ENCODE data around the gene ZSCAN12. TPM values are rescaled to one million over a fixed set of nuclear protein-coding genes. Genes with fewer than 3 reads are reported as not detected.
A peak's percentile ranks its signal among the peaks of the same experiment; 100 is the strongest.

ZSCAN12 gene
- total RNA-seq, 4 donors from 2014 or later, result 1.2 to 6.2 (median 3.5) TPM

DNA sequence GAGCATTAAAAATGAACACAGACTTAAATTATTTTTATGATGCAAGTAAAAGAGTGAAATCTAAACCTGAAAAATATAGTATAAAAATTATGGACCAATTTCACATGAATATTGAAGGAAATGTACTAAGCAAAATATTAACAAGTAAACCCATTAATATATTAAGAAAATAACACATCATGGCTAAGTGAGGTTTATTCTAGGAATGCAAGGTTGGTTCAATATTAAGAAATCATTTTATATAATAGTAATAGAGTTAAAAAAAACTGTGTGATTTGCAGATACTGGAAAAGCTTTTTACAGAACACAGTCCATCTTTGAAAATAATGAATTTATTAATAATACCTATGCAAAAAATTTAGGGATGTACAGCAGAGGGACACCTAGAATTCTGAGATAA, 20.9 kb downstream of the ZSCAN12 start:
- no peak for DNase-seq
- intact Hi-C loops (cut with DNase I; ENCODE audit: low total_unique reads) (no loop called here), in situ Hi-C loops (cut with MboI; ENCODE audit: low pct_ligation_motif_present in 1 of 4, low pct_unique_long_range_greater_than_20kb in 1 of 4, low sequenced_read_pairs in 3 of 4) (no loop called here)
- TF ChIP-seq, protein P1, sequence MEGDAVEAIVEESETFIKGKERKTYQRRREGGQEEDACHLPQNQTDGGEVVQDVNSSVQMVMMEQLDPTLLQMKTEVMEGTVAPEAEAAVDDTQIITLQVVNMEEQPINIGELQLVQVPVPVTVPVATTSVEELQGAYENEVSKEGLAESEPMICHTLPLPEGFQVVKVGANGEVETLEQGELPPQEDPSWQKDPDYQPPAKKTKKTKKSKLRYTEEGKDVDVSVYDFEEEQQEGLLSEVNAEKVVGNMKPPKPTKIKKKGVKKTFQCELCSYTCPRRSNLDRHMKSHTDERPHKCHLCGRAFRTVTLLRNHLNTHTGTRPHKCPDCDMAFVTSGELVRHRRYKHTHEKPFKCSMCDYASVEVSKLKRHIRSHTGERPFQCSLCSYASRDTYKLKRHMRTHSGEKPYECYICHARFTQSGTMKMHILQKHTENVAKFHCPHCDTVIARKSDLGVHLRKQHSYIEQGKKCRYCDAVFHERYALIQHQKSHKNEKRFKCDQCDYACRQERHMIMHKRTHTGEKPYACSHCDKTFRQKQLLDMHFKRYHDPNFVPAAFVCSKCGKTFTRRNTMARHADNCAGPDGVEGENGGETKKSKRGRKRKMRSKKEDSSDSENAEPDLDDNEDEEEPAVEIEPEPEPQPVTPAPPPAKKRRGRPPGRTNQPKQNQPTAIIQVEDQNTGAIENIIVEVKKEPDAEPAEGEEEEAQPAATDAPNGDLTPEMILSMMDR (IDR thresholded peaks at IDR 0.05), result no peak
- TF ChIP-seq EP300 (IDR thresholded peaks at IDR 0.05; ENCODE audit: low read depth) (no peak), POLR2AphosphoS5 (IDR thresholded peaks at IDR 0.05) (no peak)
- Histone ChIP-seq H3K27ac (no peak overlapping the region), H3K36me3 (peaks cover 0 to 18% (median 10%) of the 10 kb centered on the region in 4 donors), H3K27me3 (no peaks in the 10 kb centered on the region), H3K9me3 (no peaks in the 10 kb centered on the region), H3K4me1 (peaks cover 0 to 21% (median 5%) of the 10 kb centered on the region in 4 donors), H3K4me3 (no peak overlapping the region)

DNA sequence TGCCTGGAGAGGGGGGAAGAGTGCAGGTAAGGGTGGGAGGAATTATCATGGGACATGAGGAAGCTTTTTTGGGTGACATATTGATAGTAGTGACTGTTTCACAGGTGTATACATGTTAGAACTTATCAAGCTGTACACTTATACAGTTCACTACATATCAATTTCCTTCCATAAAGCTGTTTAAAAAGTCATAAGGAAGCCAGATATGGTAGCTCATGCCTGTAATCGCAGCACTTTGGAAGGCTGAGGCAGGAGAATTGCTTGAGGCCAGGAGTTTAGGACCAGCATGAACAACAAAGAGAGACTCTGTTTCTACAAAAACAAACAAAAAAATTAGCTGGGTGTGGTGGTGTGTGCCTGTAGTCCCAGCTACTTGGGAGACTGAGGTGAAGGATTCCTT, 21.7 kb downstream of the ZSCAN12 start:
- intact Hi-C loops (cut with DNase I; ENCODE audit: low total_unique reads), result no loop called here
- no peaks in the 10 kb centered on the region for H3K27me3 ChIP-seq
- in situ Hi-C loops (cut with MboI; ENCODE audit: low pct_ligation_motif_present in 1 of 4, low pct_unique_long_range_greater_than_20kb in 1 of 4, low sequenced_read_pairs in 3 of 4), result no loop called here

DNA sequence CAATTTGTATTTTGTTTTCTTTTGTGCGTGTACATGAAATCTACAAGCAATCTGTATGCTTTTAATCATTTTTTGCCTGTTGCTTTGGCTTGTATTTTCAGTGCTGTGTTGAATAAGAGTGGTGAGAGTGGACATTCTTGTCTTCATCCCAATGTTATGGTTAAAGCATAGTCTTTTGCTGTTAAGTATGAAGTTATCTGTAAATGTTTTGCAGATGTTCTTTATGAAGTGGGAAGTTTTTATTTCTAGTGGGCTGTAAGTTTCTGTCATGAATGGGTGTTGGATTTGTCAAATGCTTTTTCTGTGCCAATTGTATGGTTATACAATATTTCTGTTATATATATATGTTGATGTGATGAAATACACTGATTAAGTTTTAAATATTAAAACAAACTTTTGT, 25.6 kb downstream of the ZSCAN12 start:
- no peaks in the 10 kb centered on the region for H3K9me3 ChIP-seq
- no peaks in the 10 kb centered on the region for H3K36me3 ChIP-seq
- peaks cover 0 to 8% (median 0%) of the 10 kb centered on the region in 4 donors for H3K4me1 ChIP-seq
- TF ChIP-seq EP300 (IDR thresholded peaks at IDR 0.05; ENCODE audit: low read depth), result no peak
- no peak for TF ChIP-seq POLR2A (IDR thresholded peaks at IDR 0.05)
- TF ChIP-seq POLR2AphosphoS5 (IDR thresholded peaks at IDR 0.05), result no peak
- TF ChIP-seq, protein P1 (IDR thresholded peaks at IDR 0.05), result no peak
- no peak overlapping the region for H3K4me3 ChIP-seq
- H3K27me3 ChIP-seq, result no peaks in the 10 kb centered on the region
- intact Hi-C loops (cut with DNase I; ENCODE audit: low total_unique reads), result no loop called here
- 80 to 89% methylated on average over 1 of the region's 1 CpG for WGBS, 2 donors (ENCODE audit: low coverage in 1 of 2)
- H3K27ac ChIP-seq, result no peak overlapping the region
- in situ Hi-C loops (cut with MboI; ENCODE audit: low pct_ligation_motif_present in 1 of 4, low pct_unique_long_range_greater_than_20kb in 1 of 4, low sequenced_read_pairs in 3 of 4), result loop anchor here in 3 of 4 donors (25.0 kb wide), 4 partner anchors 112 to 1187 kb away; partner anchors contain the start of genes NKAPL (in 1 of the 3), OR2B2 (in 1 of the 3), ZKSCAN4 (in 1 of the 3) and ZKSCAN8 (in 1 of the 3)
- DNase-seq, result no peak

More for the DNA sequence above, 21.7 kb downstream of the ZSCAN12 start:
- no peak for TF ChIP-seq EP300 (IDR thresholded peaks at IDR 0.05; ENCODE audit: low read depth)
- no peak for TF ChIP-seq POLR2A (IDR thresholded peaks at IDR 0.05)
- TF ChIP-seq POLR2AphosphoS5 (IDR thresholded peaks at IDR 0.05), result no peak
- TF ChIP-seq, protein P1 (IDR thresholded peaks at IDR 0.05), result no peak
- peak; percentile 28 for DNase-seq
- Histone ChIP-seq H3K4me3 (no peak overlapping the region), H3K4me1 (peaks cover 0 to 16% (median 3%) of the 10 kb centered on the region in 4 donors), H3K9me3 (no peaks in the 10 kb centered on the region), H3K27ac (no peak overlapping the region), H3K36me3 (peaks cover 0 to 18% (median 10%) of the 10 kb centered on the region in 4 donors)
- WGBS, 2 donors (ENCODE audit: low coverage in 1 of 2), result 60% methylated on average over 1 of the region's 1 CpG; no CpG with 5 or more reads in 1 of the 2 donors

DNA sequence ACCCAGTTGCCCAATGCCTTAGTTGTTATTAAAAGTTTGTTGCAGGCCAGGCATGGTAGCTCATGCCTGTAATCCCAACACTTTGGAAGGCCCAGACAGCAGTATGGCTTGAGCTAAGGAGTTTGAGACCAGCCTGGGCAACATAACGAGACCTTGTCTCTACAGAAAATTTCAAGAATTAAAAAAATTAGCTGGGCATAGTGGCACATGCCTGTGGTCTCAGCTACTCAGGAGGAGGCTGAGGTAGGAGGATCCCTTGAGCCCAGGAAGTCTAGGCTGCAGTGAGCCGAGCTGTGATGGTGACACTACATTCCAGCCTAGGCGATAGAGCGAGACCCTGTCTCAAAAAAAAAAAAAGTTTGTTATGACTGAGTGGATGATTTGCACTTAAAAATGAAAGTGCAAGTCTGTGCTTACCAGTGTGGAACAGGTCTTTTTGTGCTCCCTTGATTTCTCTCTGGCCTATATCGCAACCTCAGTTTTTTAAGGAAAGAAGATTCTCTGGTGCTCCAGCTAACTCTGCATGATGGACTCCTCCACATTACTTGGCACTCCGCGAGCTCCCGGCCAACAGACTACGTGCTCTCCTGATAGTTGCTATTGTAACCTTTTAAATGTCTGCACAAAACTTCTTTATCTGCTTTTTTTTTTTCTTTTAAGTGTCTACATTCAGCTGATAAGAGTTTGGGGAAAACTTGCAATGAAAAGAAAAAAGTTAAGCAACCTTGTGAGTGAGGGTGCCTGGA, 27.7 kb downstream of the ZSCAN12 start:
- no peaks in the 10 kb centered on the region for H3K4me1 ChIP-seq
- intact Hi-C loops (cut with DNase I; ENCODE audit: low total_unique reads) (no loop called here), in situ Hi-C loops (cut with MboI; ENCODE audit: low pct_ligation_motif_present in 1 of 4, low pct_unique_long_range_greater_than_20kb in 1 of 4, low sequenced_read_pairs in 3 of 4) (loop anchor here in 3 of 4 donors (25.0 kb wide), 4 partner anchors 110 to 1185 kb away; partner anchors contain the start of genes NKAPL (in 1 of the 3), OR2B2 (in 1 of the 3), ZKSCAN4 (in 1 of the 3) and ZKSCAN8 (in 1 of the 3))
- no peaks in the 10 kb centered on the region for H3K9me3 ChIP-seq
- H3K36me3 ChIP-seq, result peaks cover 0 to 6% (median 0%) of the 10 kb centered on the region in 4 donors
- DNase-seq, result no peak
- H3K27me3 ChIP-seq, result no peaks in the 10 kb centered on the region
- H3K4me3 ChIP-seq, result no peak overlapping the region
- no peak for TF ChIP-seq POLR2AphosphoS5 (IDR thresholded peaks at IDR 0.05)
- TF ChIP-seq, protein P1 (IDR thresholded peaks at IDR 0.05), result no peak
- no peak for TF ChIP-seq POLR2A (IDR thresholded peaks at IDR 0.05)
- TF ChIP-seq EP300 (IDR thresholded peaks at IDR 0.05; ENCODE audit: low read depth), result no peak
- H3K27ac ChIP-seq, result no peak overlapping the region
- 76 to 87% methylated on average over 9 of the region's 9 CpGs for WGBS, 2 donors (ENCODE audit: low coverage in 1 of 2)
